Measurements from ENCODE around the gene MEMO1. TPM values are rescaled to one million over a fixed set of nuclear protein-coding genes. Genes with fewer than 3 reads are reported as not detected.
A peak's percentile ranks its signal among the peaks of the same experiment; 100 is the strongest.
"Not testable (repeated sequence)": the region's sequence is repeated elsewhere in the genome, so short reads cannot be mapped to it uniquely, and the experiment has no call there.

Gene MEMO1
- total RNA-seq, 1 experiment from 2014 or later = 54.6 TPM

- not testable (repeated sequence) for H3K27me3 ChIP-seq (replicated peaks); H3K9me3 ChIP-seq (replicated peaks); DNase-seq (ENCODE audit: low read depth in 1 of 2, low spot score in 2 of 2); H3K4me3 ChIP-seq; H3K4me1 ChIP-seq (replicated peaks); H3K27ac ChIP-seq
- H3K36me3 ChIP-seq = peaks cover 19% of the 10 kb centered on the region
Observed at GRCh38 chr2:31900156-31900555, 110.7 kb downstream of the MEMO1 start.

DNA sequence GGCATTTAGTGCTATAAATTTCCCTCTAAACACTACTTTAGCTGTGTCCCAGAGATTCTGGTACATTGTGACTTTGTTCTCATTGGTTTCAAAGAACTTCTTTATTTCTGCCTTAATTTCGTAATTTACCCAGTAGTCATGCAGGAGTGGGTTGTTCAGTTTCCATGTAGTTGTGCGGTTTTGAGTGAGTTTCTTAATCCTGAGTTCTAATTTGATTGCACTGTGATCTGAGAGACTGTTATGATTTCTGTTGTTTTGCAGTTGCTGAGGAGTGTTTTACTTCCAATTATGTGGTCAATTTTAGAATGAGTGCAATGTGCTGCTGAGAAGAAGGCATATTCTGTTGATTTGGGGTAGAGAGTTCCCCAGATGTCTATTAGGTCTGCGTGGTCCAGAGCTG is 112.5 kb downstream of the MEMO1 start:
- H3K9me3 ChIP-seq (replicated peaks); H3K27me3 ChIP-seq (replicated peaks); H3K4me3 ChIP-seq; H3K4me1 ChIP-seq (replicated peaks); DNase-seq (ENCODE audit: low read depth in 1 of 2, low spot score in 2 of 2); H3K27ac ChIP-seq: not testable (repeated sequence)
- peaks cover 19% of the 10 kb centered on the region for H3K36me3 ChIP-seq

DNA sequence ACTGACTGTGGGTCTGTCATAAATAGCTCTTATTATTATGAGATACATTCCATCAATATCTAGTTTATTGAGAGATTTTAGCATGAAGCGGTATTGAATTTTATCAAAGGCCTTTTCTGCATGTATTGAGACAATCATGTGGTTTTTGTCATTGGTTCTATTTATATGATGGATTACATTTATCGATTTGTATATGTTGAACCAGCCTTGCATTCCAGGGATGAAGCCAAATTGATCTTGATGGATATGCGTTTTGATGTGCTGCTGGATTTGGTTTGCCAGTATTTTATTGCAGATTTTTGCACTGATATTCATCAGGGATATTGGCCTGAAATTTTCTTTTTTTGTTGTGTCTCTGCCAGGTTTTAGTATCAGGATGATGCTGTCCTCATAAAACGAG is 113.5 kb downstream of the MEMO1 start:
- H3K4me1 ChIP-seq (replicated peaks); DNase-seq (ENCODE audit: low read depth in 1 of 2, low spot score in 2 of 2); H3K27me3 ChIP-seq (replicated peaks); H3K4me3 ChIP-seq; H3K27ac ChIP-seq; H3K9me3 ChIP-seq (replicated peaks): not testable (repeated sequence)
- peaks cover 19% of the 10 kb centered on the region for H3K36me3 ChIP-seq

DNA sequence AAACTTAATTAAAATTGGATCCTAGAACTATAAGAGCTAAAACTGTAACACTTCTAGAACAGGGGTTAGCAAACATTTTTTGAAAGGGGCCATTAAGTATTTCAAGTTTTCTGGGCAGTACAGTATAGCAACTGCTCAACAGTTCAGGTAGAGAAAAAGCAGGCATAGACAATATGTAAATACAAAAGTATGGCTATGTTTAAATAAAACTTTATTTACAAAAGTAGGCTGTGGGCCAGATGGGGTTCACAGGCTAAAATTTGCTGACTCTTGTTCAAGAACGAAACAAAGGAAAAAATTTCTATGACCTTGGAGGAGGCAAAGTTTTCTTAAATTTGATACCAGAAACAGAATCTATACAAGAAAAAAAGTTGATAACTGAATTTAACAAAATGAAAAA is 114.5 kb downstream of the MEMO1 start:
- no peak overlapping the region for H3K27ac ChIP-seq
- no peak for DNase-seq (ENCODE audit: low read depth in 1 of 2, low spot score in 2 of 2)
- H3K27me3 ChIP-seq (replicated peaks) = no peaks in the 10 kb centered on the region
- H3K4me1 ChIP-seq (replicated peaks) = no peaks in the 10 kb centered on the region
- H3K4me3 ChIP-seq = no peak overlapping the region
- H3K9me3 ChIP-seq (replicated peaks) = no peaks in the 10 kb centered on the region
- H3K36me3 ChIP-seq = peaks cover 19% of the 10 kb centered on the region

DNA sequence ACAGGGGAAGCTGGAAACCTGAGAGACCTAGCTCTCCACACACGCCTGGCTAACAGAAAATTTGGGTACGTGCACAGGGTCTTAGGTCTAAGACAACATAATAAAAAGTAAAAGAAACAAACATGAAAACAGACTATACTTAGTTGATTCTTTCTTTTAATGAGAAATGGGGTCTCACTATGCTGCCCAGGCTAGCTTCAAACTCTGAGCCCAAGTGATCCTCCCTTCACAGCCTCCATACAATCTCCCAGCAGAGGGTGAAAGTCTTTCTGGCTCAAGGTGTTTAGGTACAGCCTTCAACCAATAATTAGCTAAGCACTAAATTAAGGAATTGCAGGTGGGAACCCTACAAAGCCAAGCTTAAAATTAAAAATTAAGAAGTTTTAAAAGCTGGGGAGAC is 116.2 kb downstream of the MEMO1 start:
- no peaks in the 10 kb centered on the region for H3K9me3 ChIP-seq (replicated peaks)
- no peak overlapping the region for H3K27ac ChIP-seq
- H3K4me1 ChIP-seq (replicated peaks) = no peaks in the 10 kb centered on the region
- H3K27me3 ChIP-seq (replicated peaks) = no peaks in the 10 kb centered on the region
- H3K4me3 ChIP-seq = no peak overlapping the region
- DNase-seq (ENCODE audit: low read depth in 1 of 2, low spot score in 2 of 2) = no peak
- H3K36me3 ChIP-seq = peaks cover 23% of the 10 kb centered on the region

- Histone ChIP-seq H3K4me1 (replicated peaks) (no peaks in the 10 kb centered on the region), H3K27ac (no peak overlapping the region), H3K36me3 (peaks cover 15% of the 10 kb centered on the region), H3K9me3 (replicated peaks) (no peaks in the 10 kb centered on the region), H3K4me3 (no peak overlapping the region), H3K27me3 (replicated peaks) (no peaks in the 10 kb centered on the region)
- no peak for DNase-seq (ENCODE audit: low read depth in 1 of 2, low spot score in 2 of 2)
Observed at GRCh38 chr2:31893094-31893493, 117.7 kb downstream of the MEMO1 start.

DNA sequence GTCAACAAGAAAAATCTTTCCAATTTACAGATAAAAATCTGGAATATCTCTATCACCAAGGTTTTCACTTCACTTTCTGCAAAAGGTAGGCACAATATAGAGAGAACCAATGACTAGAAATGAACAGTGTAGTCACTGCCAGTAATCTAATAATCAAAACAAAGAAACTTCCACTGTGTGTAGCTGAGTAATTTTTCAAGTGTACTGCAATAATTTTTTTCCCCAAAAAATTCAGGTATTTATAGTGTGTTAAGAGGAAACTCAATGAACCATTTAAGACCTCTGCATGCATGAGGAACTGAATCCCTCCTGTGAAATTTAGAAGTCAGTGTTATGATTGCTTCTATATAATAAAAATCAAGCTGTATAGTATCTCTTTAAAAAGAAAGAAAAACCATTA is 121.8 kb downstream of the MEMO1 start:
- Histone ChIP-seq H3K4me1 (replicated peaks) (no peaks in the 10 kb centered on the region), H3K27ac (no peak overlapping the region), H3K36me3 (peaks cover 4% of the 10 kb centered on the region; the same call in 1 of the 2 replicates), H3K4me3 (no peak overlapping the region), H3K9me3 (replicated peaks) (no peaks in the 10 kb centered on the region), H3K27me3 (replicated peaks) (no peaks in the 10 kb centered on the region)
- no peak for DNase-seq (ENCODE audit: low read depth in 1 of 2, low spot score in 2 of 2)

DNA sequence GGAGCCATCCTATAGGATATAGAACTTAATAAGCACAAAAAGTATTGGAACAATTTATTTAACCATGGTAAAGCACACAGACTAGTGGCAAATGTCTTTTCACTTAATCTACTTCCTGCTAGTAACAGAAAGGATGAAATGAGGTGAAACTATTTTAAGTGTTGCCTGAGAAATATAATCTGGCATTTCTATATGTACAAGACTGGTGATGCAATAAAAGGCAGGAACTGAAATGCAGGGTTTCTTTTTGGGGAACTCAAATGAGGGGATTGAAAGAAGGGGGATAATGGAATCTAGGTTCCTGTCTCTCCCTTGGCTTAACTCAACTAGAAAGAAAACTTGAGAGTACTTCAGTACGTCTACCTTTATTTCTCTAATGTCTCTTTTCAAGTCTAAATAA is 122.3 kb downstream of the MEMO1 start:
- Histone ChIP-seq H3K27ac (no peak overlapping the region), H3K4me1 (replicated peaks) (no peaks in the 10 kb centered on the region), H3K27me3 (replicated peaks) (no peaks in the 10 kb centered on the region), H3K36me3 (peaks cover 4% of the 10 kb centered on the region; the same call in 1 of the 2 replicates), H3K9me3 (replicated peaks) (no peaks in the 10 kb centered on the region), H3K4me3 (no peak overlapping the region)
- DNase-seq (ENCODE audit: low read depth in 1 of 2, low spot score in 2 of 2) = no peak

GRCh38 chr2:31886700-31887099 is 124.1 kb downstream of the MEMO1 start:
- DNase-seq (ENCODE audit: low read depth in 1 of 2, low spot score in 2 of 2) = no peak
- Histone ChIP-seq H3K4me3 (no peak overlapping the region), H3K4me1 (replicated peaks) (no peaks in the 10 kb centered on the region), H3K9me3 (replicated peaks) (no peaks in the 10 kb centered on the region), H3K27ac (no peak overlapping the region), H3K27me3 (replicated peaks) (no peaks in the 10 kb centered on the region), H3K36me3 (peaks cover 4% of the 10 kb centered on the region; the same call in 1 of the 2 replicates)

GRCh38 chr2:31877008-31877407 is 133.8 kb downstream of the MEMO1 start:
- H3K27ac ChIP-seq = no peak overlapping the region
- peaks cover 5% of the 10 kb centered on the region; the same call in 1 of the 2 replicates for H3K36me3 ChIP-seq
- no peak overlapping the region for H3K4me3 ChIP-seq
- H3K9me3 ChIP-seq (replicated peaks) = no peaks in the 10 kb centered on the region
- no peaks in the 10 kb centered on the region for H3K4me1 ChIP-seq (replicated peaks)
- no peaks in the 10 kb centered on the region for H3K27me3 ChIP-seq (replicated peaks)
- DNase-seq (ENCODE audit: low read depth in 1 of 2, low spot score in 2 of 2) = no peak

- Histone ChIP-seq H3K36me3 (peaks cover 5% of the 10 kb centered on the region; the same call in 1 of the 2 replicates), H3K4me1 (replicated peaks) (no peaks in the 10 kb centered on the region), H3K27ac (no peak overlapping the region), H3K4me3 (no peak overlapping the region), H3K9me3 (replicated peaks) (no peaks in the 10 kb centered on the region), H3K27me3 (replicated peaks) (no peaks in the 10 kb centered on the region)
- DNase-seq (ENCODE audit: low read depth in 1 of 2, low spot score in 2 of 2) = no peak
Observed at GRCh38 chr2:31874071-31874470, 136.7 kb downstream of the MEMO1 start.

GRCh38 chr2:31865215-31865614 is 145.6 kb downstream of the MEMO1 start:
- Histone ChIP-seq H3K36me3 (peaks cover 4% of the 10 kb centered on the region; the same call in 1 of the 2 replicates), H3K27ac (no peak overlapping the region), H3K4me3 (no peak overlapping the region), H3K4me1 (replicated peaks) (no peaks in the 10 kb centered on the region), H3K27me3 (replicated peaks) (no peaks in the 10 kb centered on the region), H3K9me3 (replicated peaks) (no peaks in the 10 kb centered on the region)
- no peak for DNase-seq (ENCODE audit: low read depth in 1 of 2, low spot score in 2 of 2)

DNA sequence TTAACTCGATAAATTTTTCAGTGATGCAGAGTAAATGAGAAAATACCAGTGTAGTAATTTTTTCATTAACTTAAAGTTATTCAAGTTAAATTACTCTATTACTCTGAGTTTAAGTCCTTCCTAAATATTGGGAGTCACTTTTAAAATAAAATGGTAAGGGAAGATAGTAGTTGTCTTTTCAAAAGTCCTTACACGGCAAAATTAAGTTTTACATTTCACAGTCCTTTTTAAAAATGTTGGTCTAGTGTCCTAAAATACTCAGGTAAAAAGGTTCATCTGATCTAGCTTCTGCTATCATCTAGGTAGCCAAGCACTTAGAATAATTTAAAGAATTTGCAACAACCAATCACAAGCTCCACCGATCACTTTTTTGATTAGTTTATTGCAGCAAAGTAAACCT is 146.9 kb downstream of the MEMO1 start:
- no peak for DNase-seq (ENCODE audit: low read depth in 1 of 2, low spot score in 2 of 2)
- no peak overlapping the region for H3K27ac ChIP-seq
- H3K36me3 ChIP-seq = peaks cover 4% of the 10 kb centered on the region; the same call in 1 of the 2 replicates
- H3K27me3 ChIP-seq (replicated peaks) = no peaks in the 10 kb centered on the region
- no peaks in the 10 kb centered on the region; the same call in 1 of the 2 replicates for H3K4me1 ChIP-seq (replicated peaks)
- H3K9me3 ChIP-seq (replicated peaks) = no peaks in the 10 kb centered on the region
- H3K4me3 ChIP-seq = no peak overlapping the region

GRCh38 chr2:31863015-31863656 is 147.7 kb downstream of the MEMO1 start:
- H3K9me3 ChIP-seq (replicated peaks); H3K36me3 ChIP-seq; DNase-seq (ENCODE audit: low read depth in 1 of 2, low spot score in 2 of 2); H3K27me3 ChIP-seq (replicated peaks); H3K4me3 ChIP-seq; H3K4me1 ChIP-seq (replicated peaks); H3K27ac ChIP-seq: not testable (repeated sequence)

- Histone ChIP-seq H3K36me3 (peaks cover 4% of the 10 kb centered on the region; the same call in 1 of the 2 replicates), H3K27ac (no peak overlapping the region), H3K4me3 (no peak overlapping the region), H3K27me3 (replicated peaks) (no peaks in the 10 kb centered on the region), H3K4me1 (replicated peaks) (no peaks in the 10 kb centered on the region; the same call in 1 of the 2 replicates), H3K9me3 (replicated peaks) (no peaks in the 10 kb centered on the region)
- DNase-seq (ENCODE audit: low read depth in 1 of 2, low spot score in 2 of 2) = peak in 1 of 2 experiments; percentile 19
Observed at GRCh38 chr2:31859959-31860358, 150.8 kb downstream of the MEMO1 start.

Measured in SJSA1 (cell line).